Stimulated activated memory B cell treated with anti-CD40 and anti-IgM and Interleukin-4, amounts not matched to agents 10 μg/mL and 1 μg/mL and 100 μg/mL, for 72 hours (primary cell): Measurements from ENCODE around the gene ARHGAP10.

Experiments
- ATAC-seq: fragments of 150-1000 bp; cut with Tn5 transposase; 2 replicates; pipeline ENCODE4 v1.10.0; 2021
- H3K27ac Mint-ChIP-seq: one replicate; pipeline ENCODE4 v1.8.0; 2022; ENCODE audit warnings: mild to moderate bottlenecking, mixed read lengths
- H3K27me3 Mint-ChIP-seq: one replicate; pipeline ENCODE4 v1.8.0; 2022; ENCODE audit warnings: mixed read lengths
- H3K36me3 Mint-ChIP-seq: one replicate; pipeline ENCODE4 v1.8.0; 2022; ENCODE audit warnings: mixed read lengths
- H3K4me1 Mint-ChIP-seq: one replicate; pipeline ENCODE4 v1.8.0; 2022; ENCODE audit warnings: mixed read lengths
- H3K4me3 Mint-ChIP-seq: one replicate; pipeline ENCODE4 v1.8.0; 2022; ENCODE audit warnings: mild to moderate bottlenecking, moderate library complexity, mixed read lengths
- H3K9me3 Mint-ChIP-seq: one replicate; pipeline ENCODE4 v1.8.0; 2022; ENCODE audit warnings: mixed read lengths

Gene ARHGAP10

GRCh38 chr4:148112231-148112982 is 380.5 kb downstream of the ARHGAP10 start:
- Mint-ChIP-seq H3K36me3 (peaks cover 57% of the 10 kb centered on the region), H3K4me3 (no peak overlapping the region), H3K4me1 (no peaks in the 10 kb centered on the region), H3K27ac (no peak overlapping the region), H3K27me3 (no peaks in the 10 kb centered on the region), H3K9me3 (no peaks in the 10 kb centered on the region)
- ATAC-seq = no peak

DNA sequence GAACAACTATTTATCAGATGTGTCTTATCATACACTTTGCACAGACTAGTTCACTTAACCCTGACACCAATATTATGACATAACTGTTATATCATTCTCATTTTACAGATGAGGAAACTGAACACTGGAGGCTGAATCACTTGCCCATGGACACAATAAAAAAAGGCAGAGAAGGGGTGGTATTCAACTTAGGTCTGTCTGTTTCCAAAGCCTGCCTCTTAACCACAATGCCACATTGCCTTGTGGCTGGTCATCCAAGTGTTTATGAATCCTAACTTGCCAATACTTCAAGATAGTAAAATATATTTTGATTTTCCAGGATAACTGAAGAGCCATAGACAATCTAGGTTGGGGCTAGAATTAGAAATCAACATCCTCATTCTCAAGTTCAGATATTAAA is 382.5 kb downstream of the ARHGAP10 start:
- no peak for ATAC-seq
- no peak overlapping the region for H3K4me3 Mint-ChIP-seq
- H3K27ac Mint-ChIP-seq = no peak overlapping the region
- H3K9me3 Mint-ChIP-seq = no peaks in the 10 kb centered on the region
- no peaks in the 10 kb centered on the region for H3K27me3 Mint-ChIP-seq
- no peaks in the 10 kb centered on the region for H3K4me1 Mint-ChIP-seq
- H3K36me3 Mint-ChIP-seq = peaks cover 59% of the 10 kb centered on the region

- peaks cover 51% of the 10 kb centered on the region for H3K36me3 Mint-ChIP-seq
- no peak overlapping the region for H3K4me3 Mint-ChIP-seq
- no peaks in the 10 kb centered on the region for H3K27me3 Mint-ChIP-seq
- no peaks in the 10 kb centered on the region for H3K9me3 Mint-ChIP-seq
- no peak for ATAC-seq
- no peak overlapping the region for H3K27ac Mint-ChIP-seq
- H3K4me1 Mint-ChIP-seq = no peaks in the 10 kb centered on the region
Measured at GRCh38 chr4:148116264-148116663, 384.4 kb downstream of the ARHGAP10 start.

DNA sequence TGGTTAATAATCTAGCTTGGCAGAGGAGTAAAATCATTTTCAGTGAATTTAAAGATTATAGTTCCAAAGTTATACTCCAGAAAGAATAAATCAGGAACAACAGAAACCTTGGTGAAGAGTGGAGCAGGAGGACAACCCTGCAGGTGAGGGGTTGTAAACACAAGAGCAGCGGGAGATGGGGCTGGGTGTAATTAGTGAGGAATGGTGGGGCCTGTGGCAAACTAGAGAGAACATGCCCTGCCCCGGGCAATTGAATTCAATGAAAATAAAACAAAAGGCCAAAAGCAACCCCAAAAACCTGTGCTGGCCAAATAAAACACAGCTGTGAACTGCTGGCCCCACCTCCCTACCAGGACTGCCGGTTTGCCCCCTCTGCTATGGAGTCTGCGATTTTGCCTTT is 385.1 kb downstream of the ARHGAP10 start:
- H3K36me3 Mint-ChIP-seq = peaks cover 45% of the 10 kb centered on the region
- H3K4me3 Mint-ChIP-seq = no peak overlapping the region
- no peak for ATAC-seq
- H3K27ac Mint-ChIP-seq = no peak overlapping the region
- H3K27me3 Mint-ChIP-seq = no peaks in the 10 kb centered on the region
- H3K4me1 Mint-ChIP-seq = no peaks in the 10 kb centered on the region
- no peaks in the 10 kb centered on the region for H3K9me3 Mint-ChIP-seq

GRCh38 chr4:148118179-148118578 is 386.3 kb downstream of the ARHGAP10 start:
- Mint-ChIP-seq H3K4me1 (no peaks in the 10 kb centered on the region), H3K36me3 (peaks cover 50% of the 10 kb centered on the region), H3K27me3 (no peaks in the 10 kb centered on the region), H3K9me3 (peaks cover 7% of the 10 kb centered on the region), H3K27ac (no peak overlapping the region), H3K4me3 (no peak overlapping the region)
- ATAC-seq = no peak

GRCh38 chr4:148118633-148119032 is 386.7 kb downstream of the ARHGAP10 start:
- Mint-ChIP-seq H3K9me3 (peaks cover 12% of the 10 kb centered on the region), H3K4me3 (no peak overlapping the region), H3K27me3 (no peaks in the 10 kb centered on the region), H3K36me3 (peaks cover 55% of the 10 kb centered on the region), H3K27ac (no peak overlapping the region), H3K4me1 (no peaks in the 10 kb centered on the region)
- no peak for ATAC-seq

- peaks cover 17% of the 10 kb centered on the region for H3K9me3 Mint-ChIP-seq
- no peak overlapping the region for H3K4me3 Mint-ChIP-seq
- no peak for ATAC-seq
- peaks cover 54% of the 10 kb centered on the region for H3K36me3 Mint-ChIP-seq
- no peak overlapping the region for H3K27ac Mint-ChIP-seq
- H3K4me1 Mint-ChIP-seq = no peaks in the 10 kb centered on the region
- H3K27me3 Mint-ChIP-seq = no peaks in the 10 kb centered on the region
Measured at GRCh38 chr4:148120216-148120615, 388.3 kb downstream of the ARHGAP10 start.
